Smooth muscle cell (in vitro differentiated cells): Measurements from ENCODE around the gene ARHGAP25. TPM values are rescaled to one million over a fixed set of nuclear protein-coding genes. Genes with fewer than 3 reads are reported as not detected.
A peak's percentile ranks its signal among the peaks of the same experiment; 100 is the strongest.

ENCODE experiments used
- DNase-seq: peaks from one replicate; lab custom pipeline; 2025; ENCODE audit not compliant: unreplicated experiment; lab: John Stamatoyannopoulos, UW
- H2AFZ ChIP-seq: fragments of 200-600 bp; sonication (generic); 2 replicates; pipeline ENCODE4 v1.6.0; 2016; ENCODE audit warnings: antibody characterized with exemption, low read depth, mild to moderate bottlenecking
- H3F3A ChIP-seq: fragments of 200-600 bp; sonication (generic); 2 replicates; pipeline ENCODE4 v1.6.0; 2017; ENCODE audit warnings: antibody characterized with exemption, low read depth
- H3K27ac ChIP-seq: fragments of 200-600 bp; sonication (generic); 2 replicates; pipeline ENCODE4 v1.5.1; 2016; ENCODE audit warnings: low read depth, mild to moderate bottlenecking
- H3K27me3 ChIP-seq: fragments of 200-600 bp; sonication (generic); 2 replicates; pipeline ENCODE4 v1.6.1; 2016; ENCODE audit warnings: low read depth, mild to moderate bottlenecking
- H3K36me3 ChIP-seq: fragments of 200-600 bp; sonication (generic); 2 replicates; pipeline ENCODE4 v1.5.1; 2016; ENCODE audit warnings: low read depth
- H3K4me1 ChIP-seq: fragments of 200-600 bp; sonication (generic); 2 replicates; pipeline ENCODE4 v1.5.1; 2016; ENCODE audit warnings: low read depth
- H3K4me2 ChIP-seq: fragments of 200-600 bp; sonication (generic); 2 replicates; pipeline ENCODE4 v1.6.0; 2016; ENCODE audit warnings: mild to moderate bottlenecking
- H3K4me3 ChIP-seq: fragments of 200-600 bp; sonication (generic); 2 replicates; pipeline ENCODE4 v1.5.1; 2016; ENCODE audit warnings: mild to moderate bottlenecking
- H3K79me2 ChIP-seq: fragments of 200-600 bp; sonication (generic); 2 replicates; pipeline ENCODE4 v1.6.0; 2016; ENCODE audit warnings: low read depth, mild to moderate bottlenecking
- H3K9ac ChIP-seq: fragments of 200-600 bp; sonication (generic); 2 replicates; pipeline ENCODE4 v1.6.0; 2016; ENCODE audit warnings: low read depth
- H3K9me3 ChIP-seq: fragments of 200-600 bp; sonication (generic); replicated peaks from 2 replicates; pipeline ENCODE4 v1.5.1; 2016; ENCODE audit warnings: low read depth
- H4K20me1 ChIP-seq: fragments of 200-600 bp; sonication (generic); 2 replicates; pipeline ENCODE4 v1.6.0; 2016; ENCODE audit warnings: low read depth
- CTCF ChIP-seq: fragments of 200-600 bp; sonication (generic); IDR thresholded peaks from 2 replicates; pipeline ENCODE4 v1.5.1; 2017; ENCODE audit warnings: borderline replicate concordance, mild to moderate bottlenecking, antibody characterized with exemption; ENCODE audit not compliant: insufficient read depth, poor library complexity, severe bottlenecking
- WGBS: methylation state at CpG from one replicate; pipeline ENCODE4 v1.1.7; 2016; ENCODE audit warnings: low lambda C conversion rate; 5-methylcytosine and 5-hydroxymethylcytosine counted together
- polyA plus RNA-seq: library from polyadenylated mRNA; unstranded; fragments of >200 nt; fragmentation: Nextera tagmentation; extraction: Ambion mirVana; gene quantifications from 2 replicates; pipeline ENCODE4 v1.2.1, GENCODE V29; 2016
- total RNA-seq: library from RNA; depleted of rRNA; stranded (reverse); fragments of >200 nt; gene quantifications from 2 replicates; pipeline ENCODE4 v1.2.3, GENCODE V29; 2014

The ARHGAP25 gene
- total and polyA plus RNA-seq, 2 experiments from 2014 or later: 1.5 to 2.0 TPM

GRCh38 chr2:68766376-68766845 lies 31.8 kb downstream of the ARHGAP25 start:
- Histone ChIP-seq H3K4me1 (peaks cover 49% of the 10 kb centered on the region), H3K79me2 (no peaks in the 10 kb centered on the region), H3K9me3 (no peaks in the 10 kb centered on the region), H3F3A (peaks cover 30% of the 10 kb centered on the region), H3K27me3 (no peaks in the 10 kb centered on the region), H3K4me2 (peak overlapping the region; percentile 72), H3K4me3 (no peak overlapping the region), H3K9ac (no peak overlapping the region), H3K27ac (peak overlapping the region; percentile 91), H4K20me1 (no peaks in the 10 kb centered on the region), H3K36me3 (no peaks in the 10 kb centered on the region), H2AFZ (peak overlapping the region; percentile 58)
- WGBS: 45% methylated on average over 5 of the region's 5 CpGs
- no peak for DNase-seq
- no peak for TF ChIP-seq CTCF

GRCh38 chr2:68767031-68767961 lies 32.7 kb downstream of the ARHGAP25 start:
- Histone ChIP-seq H3F3A (peaks cover 25% of the 10 kb centered on the region), H3K9ac (no peak overlapping the region), H3K4me3 (no peak overlapping the region), H3K4me2 (peak overlapping the region; percentile 72), H3K4me1 (peaks cover 49% of the 10 kb centered on the region), H3K27me3 (no peaks in the 10 kb centered on the region), H3K27ac (peak overlapping the region; percentile 38), H3K36me3 (no peaks in the 10 kb centered on the region), H2AFZ (no peak overlapping the region), H3K79me2 (no peaks in the 10 kb centered on the region), H3K9me3 (no peaks in the 10 kb centered on the region), H4K20me1 (no peaks in the 10 kb centered on the region)
- no peak for TF ChIP-seq CTCF
- WGBS: 91% methylated on average over 19 of the region's 19 CpGs
- DNase-seq: no peak

GRCh38 chr2:68767996-68768395 lies 33.4 kb downstream of the ARHGAP25 start:
- Histone ChIP-seq H3K27ac (no peak overlapping the region), H3K4me1 (peaks cover 42% of the 10 kb centered on the region), H3K27me3 (no peaks in the 10 kb centered on the region), H3K36me3 (no peaks in the 10 kb centered on the region), H3K4me3 (no peak overlapping the region), H3K9me3 (no peaks in the 10 kb centered on the region), H2AFZ (no peak overlapping the region), H3K79me2 (no peaks in the 10 kb centered on the region), H4K20me1 (no peaks in the 10 kb centered on the region), H3K4me2 (no peak overlapping the region), H3F3A (peaks cover 25% of the 10 kb centered on the region), H3K9ac (no peak overlapping the region)
- no peak for TF ChIP-seq CTCF
- no peak for DNase-seq
- 87% methylated on average over 4 of the region's 4 CpGs for WGBS
